GM10847 (cell line): Measurements from ENCODE around the gene DHRS12.

Experiments
- POLR2A ChIP-seq: IDR thresholded peaks from 2 replicates; pipeline ENCODE4 v1.6.1; 2011; ENCODE audit not compliant: insufficient read length; ENCODE audit errors: extremely low read depth

DHRS12 gene

GRCh38 chr13:51767100-51767499, 36.9 kb downstream of the DHRS12 start:
- TF ChIP-seq POLR2A, result no peak

GRCh38 chr13:51765142-51765515, 38.8 kb downstream of the DHRS12 start:
- no peak for TF ChIP-seq POLR2A

- no peak for TF ChIP-seq POLR2A
Measured at GRCh38 chr13:51764184-51765141, 39.5 kb downstream of the DHRS12 start.

- no peak for TF ChIP-seq POLR2A
Measured at GRCh38 chr13:51763486-51763885, 40.5 kb downstream of the DHRS12 start.

GRCh38 chr13:51761643-51762350, 42.2 kb downstream of the DHRS12 start:
- TF ChIP-seq POLR2A, result no peak

GRCh38 chr13:51760592-51760991, 43.4 kb downstream of the DHRS12 start:
- no peak for TF ChIP-seq POLR2A

GRCh38 chr13:51759240-51759639, 44.7 kb downstream of the DHRS12 start:
- TF ChIP-seq POLR2A, result no peak

- TF ChIP-seq POLR2A, result no peak
Measured at GRCh38 chr13:51758691-51759090, 45.3 kb downstream of the DHRS12 start.

GRCh38 chr13:51756651-51757050, 47.3 kb downstream of the DHRS12 start:
- TF ChIP-seq POLR2A, result no peak

- TF ChIP-seq POLR2A, result no peak
Measured at GRCh38 chr13:51747438-51748434, 56.2 kb downstream of the DHRS12 start.

- no peak for TF ChIP-seq POLR2A
Measured at GRCh38 chr13:51746802-51747201, 57.2 kb downstream of the DHRS12 start.

- TF ChIP-seq POLR2A, result no peak
Measured at GRCh38 chr13:51745243-51745642, 58.7 kb downstream of the DHRS12 start.

GRCh38 chr13:51742611-51743010, 61.4 kb downstream of the DHRS12 start:
- TF ChIP-seq POLR2A, result no peak

- no peak for TF ChIP-seq POLR2A
Measured at GRCh38 chr13:51742031-51742430, 61.9 kb downstream of the DHRS12 start.

GRCh38 chr13:51740698-51741097, 63.3 kb downstream of the DHRS12 start:
- no peak for TF ChIP-seq POLR2A
